Astrocyte of the spinal cord (primary cell): ENCODE results near the gene SLC7A7.
"Not testable (repeated sequence)": the region's sequence is repeated elsewhere in the genome, so short reads cannot be mapped to it uniquely, and the experiment has no call there.

Source experiments
- DNase-seq: peaks from one replicate; pipeline ENCODE4 v3.0.0; 2011; ENCODE audit warnings: low read depth, low spot score
- H3K4me3 ChIP-seq: 2 replicates; pipeline ENCODE4 v1.5.1; 2011; ENCODE audit warnings: low read depth, mild to moderate bottlenecking, low read length, moderate library complexity
- in situ Hi-C: cut with HindIII; loops from 2 replicates; pipeline ENCODE4 v1.10.0; 2017; ENCODE audit warnings: low sequenced_read_pairs
- TF ChIP-seq, protein P1 (sequence below): IDR thresholded peaks from 2 replicates; pipeline ENCODE4 v1.5.1; 2012; ENCODE audit warnings: low read depth, mild to moderate bottlenecking, low read length, inconsistent platforms

Gene SLC7A7

DNA sequence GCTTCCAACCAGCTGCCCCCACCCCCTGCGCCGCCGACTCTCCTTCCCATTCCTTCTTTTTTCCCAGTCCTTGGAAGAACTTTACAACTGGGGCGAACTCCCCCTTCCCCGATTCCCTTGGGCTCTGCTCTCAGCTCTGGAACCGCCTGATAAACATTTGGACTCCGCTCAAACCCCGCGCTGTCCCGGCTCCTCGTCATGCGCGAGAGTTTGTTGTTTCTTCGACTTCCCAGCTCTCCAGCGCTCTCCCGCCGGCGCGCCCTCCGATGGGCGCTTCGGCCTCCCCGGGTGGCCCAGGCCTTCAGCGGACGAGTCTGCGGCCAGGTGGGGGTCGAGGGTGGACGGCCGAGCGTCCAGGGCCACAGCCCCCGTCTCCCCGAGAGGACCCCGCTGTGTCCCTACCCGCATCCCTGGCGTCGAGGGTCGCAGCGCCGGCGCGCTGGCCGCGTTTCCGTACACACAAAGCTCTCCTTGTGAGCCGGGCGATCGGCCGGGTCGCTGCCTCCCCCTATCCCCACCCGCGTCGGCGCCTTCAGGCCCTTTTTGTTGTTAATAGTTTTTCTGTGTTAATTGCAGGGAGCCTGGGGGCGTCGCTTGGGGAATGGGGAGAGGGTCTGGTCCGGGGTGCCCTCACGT, 22.0 kb upstream of the SLC7A7 start:
- TF ChIP-seq, protein P1, sequence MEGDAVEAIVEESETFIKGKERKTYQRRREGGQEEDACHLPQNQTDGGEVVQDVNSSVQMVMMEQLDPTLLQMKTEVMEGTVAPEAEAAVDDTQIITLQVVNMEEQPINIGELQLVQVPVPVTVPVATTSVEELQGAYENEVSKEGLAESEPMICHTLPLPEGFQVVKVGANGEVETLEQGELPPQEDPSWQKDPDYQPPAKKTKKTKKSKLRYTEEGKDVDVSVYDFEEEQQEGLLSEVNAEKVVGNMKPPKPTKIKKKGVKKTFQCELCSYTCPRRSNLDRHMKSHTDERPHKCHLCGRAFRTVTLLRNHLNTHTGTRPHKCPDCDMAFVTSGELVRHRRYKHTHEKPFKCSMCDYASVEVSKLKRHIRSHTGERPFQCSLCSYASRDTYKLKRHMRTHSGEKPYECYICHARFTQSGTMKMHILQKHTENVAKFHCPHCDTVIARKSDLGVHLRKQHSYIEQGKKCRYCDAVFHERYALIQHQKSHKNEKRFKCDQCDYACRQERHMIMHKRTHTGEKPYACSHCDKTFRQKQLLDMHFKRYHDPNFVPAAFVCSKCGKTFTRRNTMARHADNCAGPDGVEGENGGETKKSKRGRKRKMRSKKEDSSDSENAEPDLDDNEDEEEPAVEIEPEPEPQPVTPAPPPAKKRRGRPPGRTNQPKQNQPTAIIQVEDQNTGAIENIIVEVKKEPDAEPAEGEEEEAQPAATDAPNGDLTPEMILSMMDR = peak; percentile 3
- in situ Hi-C loops = no loop called here
- DNase-seq = peak; percentile 59
- peak overlapping the region; percentile 99 for H3K4me3 ChIP-seq

DNA sequence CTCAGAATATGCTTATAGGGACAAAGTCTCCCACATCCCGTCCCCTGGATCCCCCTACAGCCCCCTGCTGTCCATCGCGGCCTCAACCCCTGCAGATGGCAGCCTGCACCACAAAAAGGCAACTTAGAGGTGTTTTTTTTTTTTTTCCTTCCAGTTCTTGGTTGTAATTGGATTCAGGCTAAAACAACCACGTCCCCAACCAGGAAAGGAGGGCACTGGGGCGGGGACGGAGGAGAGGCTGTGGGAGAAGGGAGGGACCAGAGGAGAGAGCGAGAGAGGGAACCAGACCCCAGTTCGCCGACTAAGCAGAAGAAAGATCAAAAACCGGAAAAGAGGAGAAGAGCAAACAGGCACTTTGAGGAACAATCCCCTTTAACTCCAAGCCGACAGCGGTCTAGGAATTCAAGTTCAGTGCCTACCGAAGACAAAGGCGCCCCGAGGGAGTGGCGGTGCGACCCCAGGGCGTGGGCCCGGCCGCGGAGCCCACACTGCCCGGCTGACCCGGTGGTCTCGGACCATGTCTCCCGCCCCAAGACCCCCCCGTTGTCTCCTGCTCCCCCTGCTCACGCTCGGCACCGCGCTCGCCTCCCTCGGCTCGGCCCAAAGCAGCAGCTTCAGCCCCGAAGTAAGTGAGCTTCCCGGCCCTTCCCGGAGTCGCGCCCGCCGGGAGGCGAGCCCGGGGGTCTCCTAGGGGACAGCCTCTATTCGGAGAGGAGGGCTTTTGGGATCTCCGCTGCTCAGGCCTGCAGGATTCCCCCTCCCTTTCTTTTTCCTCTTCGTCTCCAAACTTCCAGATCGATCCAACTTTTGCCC, 21.3 kb upstream of the SLC7A7 start, which contains the start of gene MMP14:
MMP14 (plus strand) TSS at position 285 of the 813 bp plus-strand sequence; CDS start at position 518, 233 bp downstream.
- in situ Hi-C loops = no loop called here
- TF ChIP-seq, protein P1 = peak; percentile 65
- H3K4me3 ChIP-seq = peak within 1 kb of the TSS; percentile 99
- peak; percentile 93 for DNase-seq

DNA sequence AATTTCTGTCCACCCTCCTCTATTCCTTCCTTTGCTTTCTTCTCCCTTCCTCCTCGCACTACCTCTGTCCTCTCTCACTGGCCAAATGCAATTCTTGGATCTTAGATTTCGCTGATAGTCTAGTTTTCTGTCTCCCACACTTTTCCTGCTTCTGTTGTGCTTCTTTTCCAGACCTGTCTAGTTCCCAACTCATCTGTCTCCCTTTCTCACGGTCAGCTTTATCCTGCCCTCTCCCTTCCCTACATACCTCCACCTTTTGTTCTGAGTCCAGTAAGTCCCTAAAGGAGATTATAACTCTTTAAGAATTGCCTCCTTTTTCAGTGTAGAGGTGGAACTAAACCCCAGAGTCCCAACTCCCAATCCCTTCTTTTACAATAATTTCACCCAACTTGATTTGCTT, 20.3 kb upstream of the SLC7A7 start:
- no peak for DNase-seq
- TF ChIP-seq, protein P1 = no peak
- in situ Hi-C loops = no loop called here
- H3K4me3 ChIP-seq = no peak overlapping the region

DNA sequence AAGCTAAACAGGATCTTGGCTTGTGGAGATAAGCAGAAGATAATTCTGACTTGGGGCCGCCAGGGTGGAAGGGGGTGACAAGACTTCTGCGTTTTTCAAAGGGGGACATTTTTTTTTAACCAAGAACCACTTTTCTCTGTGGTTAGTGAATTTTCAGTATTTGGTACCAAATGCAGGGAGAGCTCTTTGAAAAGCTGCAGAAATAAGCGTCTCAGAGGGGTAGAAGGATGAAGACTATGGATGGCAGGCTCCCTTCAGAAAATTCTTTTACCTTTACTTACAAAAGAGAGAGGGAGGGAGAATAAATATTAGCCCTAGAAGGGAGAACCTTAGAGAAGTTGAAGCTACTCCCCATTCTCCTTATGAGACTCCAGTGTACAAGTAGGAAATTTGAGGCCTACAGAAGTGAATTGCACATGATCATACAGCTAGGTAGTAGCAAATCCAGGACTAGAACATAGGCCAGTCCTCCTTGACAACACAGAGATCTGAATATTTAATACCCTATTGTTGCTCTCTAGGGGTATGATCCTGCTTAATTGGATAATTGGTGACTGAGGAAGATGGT, 15.3 kb upstream of the SLC7A7 start:
- in situ Hi-C loops = no loop called here
- peak overlapping the region; percentile 90 for H3K4me3 ChIP-seq
- TF ChIP-seq, protein P1 = no peak
- no peak for DNase-seq

DNA sequence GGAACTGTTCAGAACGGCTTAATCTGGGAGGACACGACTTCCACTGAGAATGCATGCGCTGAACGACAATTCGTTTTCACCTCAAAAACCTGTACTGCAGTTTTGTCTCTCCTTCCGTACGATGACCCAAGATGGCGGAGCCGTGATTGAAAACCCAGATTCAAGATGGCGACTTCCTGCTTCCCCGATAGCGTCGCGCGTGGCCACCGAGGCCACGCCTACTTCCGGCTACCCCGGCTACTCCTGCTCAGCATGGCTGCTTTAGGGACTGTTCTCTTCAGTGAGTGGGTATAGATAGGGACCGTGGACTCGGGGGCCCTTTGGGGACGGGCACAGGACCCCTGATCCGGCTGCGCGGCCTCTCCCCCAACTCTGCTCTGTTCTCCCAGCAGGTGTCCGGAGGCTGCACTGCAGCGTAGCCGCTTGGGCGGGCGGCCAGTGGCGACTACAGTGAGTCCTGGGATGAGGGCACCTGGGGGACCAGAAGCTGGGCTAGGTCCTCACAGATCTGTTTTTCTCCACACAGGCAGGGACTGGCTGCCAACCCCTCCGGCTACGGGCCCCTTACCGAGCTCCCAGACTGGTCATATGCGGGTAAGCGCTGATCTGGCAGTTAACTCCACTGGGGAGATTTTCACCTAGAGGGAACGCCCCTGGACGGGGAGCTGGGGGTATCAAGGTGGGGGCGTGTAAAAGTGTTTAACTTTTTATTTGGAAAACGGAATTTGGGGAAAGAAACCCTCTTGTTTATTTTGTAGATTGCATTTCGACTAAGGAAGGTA, 14.6 kb upstream of the SLC7A7 start, which contains the start of gene MRPL52:
MRPL52 (plus strand) TSS at position 227 of the 782 bp plus-strand sequence; CDS start at position 253, 26 bp downstream.
- peak within 1 kb of the TSS; percentile 90 for H3K4me3 ChIP-seq
- TF ChIP-seq, protein P1 = no peak
- DNase-seq = peak; percentile 92
- in situ Hi-C loops = no loop called here

DNA sequence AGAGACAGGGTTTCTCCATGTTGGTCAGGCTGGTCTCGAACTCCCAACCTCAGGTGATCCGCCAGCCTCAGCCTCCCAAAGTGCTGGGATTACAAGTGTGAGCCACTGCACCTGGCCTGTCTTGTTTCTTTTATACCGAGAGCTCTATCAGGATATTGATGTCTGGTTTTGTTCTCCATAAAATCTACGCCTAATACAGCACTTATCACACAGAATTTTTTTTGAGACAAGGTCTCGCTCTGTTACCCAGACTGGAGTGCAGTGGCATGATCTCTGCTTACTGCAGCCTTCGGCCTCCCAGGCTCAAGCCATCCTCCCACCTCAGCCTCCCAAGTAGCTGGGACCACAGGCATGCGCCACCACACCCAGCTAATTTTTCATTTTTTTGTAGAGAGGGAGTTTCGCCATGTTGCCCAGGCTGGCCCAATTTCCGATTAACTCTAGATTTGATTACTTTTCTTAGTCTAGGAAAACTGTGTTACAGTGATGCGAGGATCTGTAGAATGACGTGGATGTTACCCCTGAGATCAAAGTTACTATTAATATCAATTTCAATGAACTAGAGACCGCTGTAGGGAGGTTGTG, 13.9 kb upstream of the SLC7A7 start:
- H3K4me3 ChIP-seq = peak overlapping the region; percentile 90
- DNase-seq, in situ Hi-C loops: not testable (repeated sequence)
